Prostate gland (tissue), 2 donors: Measurements from ENCODE around the gene SEMA7A.

ENCODE experiments used
- POLR2A ChIP-seq: fragments of 450-650 bp; IDR thresholded peaks from one replicate; pipeline ENCODE4 v1.6.1; 2016; ENCODE audit warnings: antibody characterized with exemption, mild to moderate bottlenecking
- POLR2AphosphoS5 ChIP-seq: sonication (generic); formaldehyde crosslinking; IDR thresholded peaks from one replicate; pipeline ENCODE4 v1.6.1; 2017; ENCODE audit warnings: antibody characterized with exemption
- TF ChIP-seq, protein P1 (sequence below), 4 experiments: fragments of 200-600 bp in 2 of 4; fragments of 450-650 bp in 2 of 4; sonication (generic) in 2 of 4; IDR thresholded peaks; 1 replicate in 3 of 4; 2 replicates in 1 of 4; pipeline ENCODE4 v1.5.1; 2016 to 2019; ENCODE audit warnings: antibody characterized with exemption in 4 of 4, mild to moderate bottlenecking in 2 of 4, moderate library complexity in 2 of 4

DNA sequence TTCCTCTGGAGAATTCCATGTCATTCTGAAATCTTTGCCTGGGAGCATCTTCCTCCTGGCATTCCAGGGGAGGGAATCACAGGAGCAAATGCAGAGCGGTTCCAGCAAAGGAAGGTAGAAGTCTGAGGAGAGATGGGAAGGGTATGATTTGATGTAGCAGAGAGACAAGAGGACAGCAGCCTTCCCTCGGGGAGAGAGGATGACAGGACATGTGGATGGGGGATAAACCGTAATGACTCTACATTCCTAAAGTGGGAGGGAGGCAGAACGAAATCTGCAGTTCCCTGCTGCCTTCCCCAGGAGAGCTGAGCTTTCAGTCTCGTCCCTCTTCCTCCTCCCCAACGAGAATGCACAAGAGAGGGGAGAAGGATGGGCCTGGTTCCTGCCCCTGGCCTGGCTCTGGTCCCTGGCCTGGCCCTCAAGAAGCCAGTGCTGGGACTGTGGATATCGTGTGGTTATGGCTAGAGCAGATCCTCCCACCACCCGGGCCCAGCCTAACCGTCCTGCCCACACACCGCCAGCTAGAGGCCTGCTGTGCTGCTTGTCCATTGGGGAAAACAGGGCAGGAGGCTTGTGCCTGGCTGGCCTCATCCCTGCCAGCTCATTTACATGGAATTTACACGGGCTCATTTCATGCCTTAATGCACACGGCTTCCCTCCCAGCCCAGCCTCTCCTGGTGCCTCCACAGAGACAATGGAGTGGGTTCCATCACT lies 26.6 kb downstream of the SEMA7A start:
- TF ChIP-seq, protein P1, sequence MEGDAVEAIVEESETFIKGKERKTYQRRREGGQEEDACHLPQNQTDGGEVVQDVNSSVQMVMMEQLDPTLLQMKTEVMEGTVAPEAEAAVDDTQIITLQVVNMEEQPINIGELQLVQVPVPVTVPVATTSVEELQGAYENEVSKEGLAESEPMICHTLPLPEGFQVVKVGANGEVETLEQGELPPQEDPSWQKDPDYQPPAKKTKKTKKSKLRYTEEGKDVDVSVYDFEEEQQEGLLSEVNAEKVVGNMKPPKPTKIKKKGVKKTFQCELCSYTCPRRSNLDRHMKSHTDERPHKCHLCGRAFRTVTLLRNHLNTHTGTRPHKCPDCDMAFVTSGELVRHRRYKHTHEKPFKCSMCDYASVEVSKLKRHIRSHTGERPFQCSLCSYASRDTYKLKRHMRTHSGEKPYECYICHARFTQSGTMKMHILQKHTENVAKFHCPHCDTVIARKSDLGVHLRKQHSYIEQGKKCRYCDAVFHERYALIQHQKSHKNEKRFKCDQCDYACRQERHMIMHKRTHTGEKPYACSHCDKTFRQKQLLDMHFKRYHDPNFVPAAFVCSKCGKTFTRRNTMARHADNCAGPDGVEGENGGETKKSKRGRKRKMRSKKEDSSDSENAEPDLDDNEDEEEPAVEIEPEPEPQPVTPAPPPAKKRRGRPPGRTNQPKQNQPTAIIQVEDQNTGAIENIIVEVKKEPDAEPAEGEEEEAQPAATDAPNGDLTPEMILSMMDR (IDR thresholded peaks at IDR 0.05) = no peak
- no peak for TF ChIP-seq POLR2AphosphoS5
- no peak for TF ChIP-seq POLR2A
